Measurements from ENCODE around the gene DNTTIP2. TPM values are rescaled to one million over a fixed set of nuclear protein-coding genes. Genes with fewer than 3 reads are reported as not detected.
"Not testable (repeated sequence)": the region's sequence is repeated elsewhere in the genome, so short reads cannot be mapped to it uniquely, and the experiment has no call there.

Gene DNTTIP2
- total RNA-seq, 1 experiment from 2014 or later: 47.8 TPM

- Histone ChIP-seq H3F3A (ENCODE audit: low read length, unreplicated experiment) (peaks cover 5% of the 10 kb centered on the region), H3K4me2 (ENCODE audit: low read length) (no peak overlapping the region), H3K27me3 (ENCODE audit: low read length) (no peaks in the 10 kb centered on the region), H4K20me1 (ENCODE audit: low read length) (peaks cover 21% of the 10 kb centered on the region), H3K9me3 (ENCODE audit: low read length) (no peaks in the 10 kb centered on the region), H3K27ac (ENCODE audit: low read length) (no peak overlapping the region), H3K9me2 (replicated peaks; ENCODE audit: low read length) (no peaks in the 10 kb centered on the region), H3K79me2 (ENCODE audit: low read length) (peaks cover 34% of the 10 kb centered on the region), H2AFZ (ENCODE audit: low read length) (no peak overlapping the region), H3K36me3 (ENCODE audit: low read depth, low read length) (peaks cover 64% of the 10 kb centered on the region), H3K9ac (ENCODE audit: low read length) (no peak overlapping the region), H3K4me3 (ENCODE audit: low read length) (no peak overlapping the region), H3K4me1 (ENCODE audit: insufficient read depth, low read length) (peaks cover 10% of the 10 kb centered on the region)
- POLR2A ChIA-PET (ENCODE audit: unreplicated experiment): no interaction called here
- no peak for ATAC-seq
- no peak for DNase-seq
- intact Hi-C loops (cut with micrococcal nuclease): loop anchor here (10.0 kb wide), 1 partner anchor 427 kb away; the partner anchor contains the start of gene FNBP1L
- TF ChIP-seq CTCF (conservative IDR thresholded peaks at IDR 0.05; ENCODE audit: low read depth, low read length): no peak
- no peak for TF ChIP-seq EZH2 (IDR thresholded peaks at IDR 0.05; ENCODE audit: low read length, unreplicated experiment)
- no peak for TF ChIP-seq EZH2phosphoT487 (IDR thresholded peaks at IDR 0.05; ENCODE audit: borderline replicate concordance, low read length)
- BruUV-seq (replicated peaks): no TSS peak
- CTCF ChIA-PET: no interaction called here
Measured at GRCh38 chr1:93871366-93871765, 7.6 kb downstream of the DNTTIP2 start.

GRCh38 chr1:93869653-93870052 lies 9.4 kb downstream of the DNTTIP2 start:
- Histone ChIP-seq H3K9ac (ENCODE audit: low read length) (no peak overlapping the region), H3K27ac (ENCODE audit: low read length) (no peak overlapping the region), H3F3A (ENCODE audit: low read length, unreplicated experiment) (peaks cover 5% of the 10 kb centered on the region), H3K9me3 (ENCODE audit: low read length) (no peaks in the 10 kb centered on the region), H3K4me1 (ENCODE audit: insufficient read depth, low read length) (peaks cover 7% of the 10 kb centered on the region), H3K79me2 (ENCODE audit: low read length) (peaks cover 17% of the 10 kb centered on the region; the same call in 1 of the 2 replicates), H4K20me1 (ENCODE audit: low read length) (peaks cover 9% of the 10 kb centered on the region; the same call in 1 of the 2 replicates), H3K4me3 (ENCODE audit: low read length) (no peak overlapping the region), H3K9me2 (replicated peaks; ENCODE audit: low read length) (no peaks in the 10 kb centered on the region), H3K36me3 (ENCODE audit: low read depth, low read length) (peaks cover 53% of the 10 kb centered on the region), H3K27me3 (ENCODE audit: low read length) (no peaks in the 10 kb centered on the region), H3K4me2 (ENCODE audit: low read length) (no peak overlapping the region), H2AFZ (ENCODE audit: low read length) (no peak overlapping the region)
- ATAC-seq: no peak
- BruUV-seq (replicated peaks): no TSS peak
- POLR2A ChIA-PET (ENCODE audit: unreplicated experiment): no interaction called here
- intact Hi-C loops (cut with micrococcal nuclease): loop anchor here (10.0 kb wide), 1 partner anchor 425 kb away; the partner anchor contains the start of gene FNBP1L
- no peak for DNase-seq
- TF ChIP-seq EZH2phosphoT487 (IDR thresholded peaks at IDR 0.05; ENCODE audit: borderline replicate concordance, low read length): no peak
- no peak for TF ChIP-seq CTCF (conservative IDR thresholded peaks at IDR 0.05; ENCODE audit: low read depth, low read length)
- TF ChIP-seq EZH2 (IDR thresholded peaks at IDR 0.05; ENCODE audit: low read length, unreplicated experiment): no peak
- CTCF ChIA-PET: no interaction called here

- H3K27ac ChIP-seq (ENCODE audit: low read length); H3F3A ChIP-seq (ENCODE audit: low read length, unreplicated experiment); H3K9me2 ChIP-seq (replicated peaks; ENCODE audit: low read length); H3K27me3 ChIP-seq (ENCODE audit: low read length); POLR2A ChIA-PET (ENCODE audit: unreplicated experiment); H3K9ac ChIP-seq (ENCODE audit: low read length); H4K20me1 ChIP-seq (ENCODE audit: low read length); DNase-seq; H3K9me3 ChIP-seq (ENCODE audit: low read length); BruUV-seq (replicated peaks); intact Hi-C loops (cut with micrococcal nuclease); H3K4me2 ChIP-seq (ENCODE audit: low read length); CTCF ChIA-PET; ATAC-seq; H2AFZ ChIP-seq (ENCODE audit: low read length); H3K4me3 ChIP-seq (ENCODE audit: low read length); H3K4me1 ChIP-seq (ENCODE audit: insufficient read depth, low read length): not testable (repeated sequence)
- peaks cover 13% of the 10 kb centered on the region; the same call in 1 of the 2 replicates for H3K79me2 ChIP-seq (ENCODE audit: low read length)
- peaks cover 43% of the 10 kb centered on the region for H3K36me3 ChIP-seq (ENCODE audit: low read depth, low read length)
Measured at GRCh38 chr1:93868492-93868891, 10.5 kb downstream of the DNTTIP2 start.

Measured in PC-3 (cell line).